ENCODE measurements around the gene SMIM15. TPM values are rescaled to one million over a fixed set of nuclear protein-coding genes. Genes with fewer than 3 reads are reported as not detected.

Gene SMIM15
- total and polyA plus RNA-seq, 10 of the 15 experiments (the other 5 are each of a cell fraction or from before 2014, with no cell fraction given) = 13.8 to 83.3 (median 53.9) TPM

DNA sequence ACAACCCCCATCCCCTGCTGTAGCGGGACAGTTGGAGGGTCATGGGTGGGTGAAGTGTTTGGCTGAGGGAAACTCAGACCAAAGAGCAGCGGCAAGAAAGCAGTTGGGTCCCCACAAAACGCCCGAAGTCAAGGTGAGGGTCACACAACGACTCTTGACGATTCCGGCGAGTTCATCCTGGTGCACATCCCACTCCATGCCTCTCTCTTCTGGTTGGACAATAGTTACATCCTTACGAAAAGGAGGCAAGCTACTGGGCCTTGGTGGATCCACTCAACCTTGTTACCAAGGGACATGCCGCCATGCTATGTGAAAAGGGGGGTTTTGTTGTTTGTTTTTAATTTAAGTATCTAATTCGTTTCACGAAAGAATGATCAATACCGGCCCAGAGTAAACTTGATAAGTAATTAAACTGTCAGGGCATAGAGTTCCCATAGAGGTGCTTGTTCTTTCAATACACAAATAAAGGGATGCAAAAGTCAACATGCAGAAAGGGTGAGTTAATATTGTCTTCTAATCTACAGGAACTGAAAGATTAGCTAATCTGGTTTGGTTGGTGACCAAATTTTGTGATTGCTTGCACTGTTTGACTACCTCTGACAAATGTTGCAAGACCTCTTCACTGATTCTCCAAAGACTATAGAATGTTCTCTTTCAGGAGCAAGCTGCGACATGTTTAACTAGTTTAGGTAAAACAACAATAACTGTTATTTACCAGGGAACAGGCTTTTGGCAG is 732 bp upstream of the SMIM15 start:
- ChIA-PET POLR2A (interaction anchor here (0.6 to 1.9 kb wide), 4 partner anchors 12 to 168 kb away, joined by 3 to 11 read pairs (median 4); no protein-coding TSS in a partner anchor), RAD21 (ENCODE audit: unreplicated experiment) (interaction anchor here (1.0 to 2.2 kb wide), 3 partner anchors 37 to 203 kb away, joined by 3 to 14 read pairs (median 6); no protein-coding TSS in a partner anchor), CTCF (interaction anchor here (0.6 to 2.4 kb wide), 3 partner anchors 13 to 496 kb away, joined by 3 to 11 read pairs (median 4); no protein-coding TSS in a partner anchor), SMC1A (ENCODE audit: uncharacterized antibody, unreplicated experiment) (interaction anchor here (1.1 to 2.9 kb wide), 4 partner anchors 14 to 168 kb away, joined by 3 to 24 read pairs (median 13); no protein-coding TSS in a partner anchor)
- Histone ChIP-seq H3K4me1 (ENCODE audit: control insufficient read depth, insufficient read depth, low read length) (no peaks in the 10 kb centered on the region; the same call in 1 of the 2 replicates), H3K9me3 (replicated peaks; ENCODE audit: control insufficient read depth, insufficient read depth, low read length) (no peaks in the 10 kb centered on the region; the same call in 1 of the 3 replicates), H3K4me3 (peak overlapping the region; percentile 73), H3K4me2 (ENCODE audit: control insufficient read depth, insufficient read depth) (peak overlapping the region; percentile 66), H3K36me3 (ENCODE audit: control insufficient read depth in 2 of 2, insufficient read depth in 2 of 2, low read length in 1 of 2) (peaks cover 0 to 8% of the 10 kb centered on the region in 2 experiments; a peak in 2 of 4 replicates), H3K27me3 (replicated peaks in 1 of 2; ENCODE audit: control insufficient read depth in 2 of 2, insufficient read depth in 2 of 2, low read length in 1 of 2) (no peaks in the 10 kb centered on the region), H4K20me1 (ENCODE audit: control insufficient read depth, insufficient read depth) (no peaks in the 10 kb centered on the region), H3K79me2 (ENCODE audit: control insufficient read depth, insufficient read depth, low read length) (peaks cover 53% of the 10 kb centered on the region), H2AFZ (ENCODE audit: control insufficient read depth, low read depth, low read length) (peak overlapping the region; percentile 92), H3K27ac (ENCODE audit: control insufficient read depth, insufficient read depth) (peak overlapping the region; percentile 98), H3K9ac (ENCODE audit: control insufficient read depth, insufficient read depth, low read length) (peak overlapping the region; percentile 94)
- no peak for DNase-seq (ENCODE audit: low read depth, low spot score)
- BruUV-seq (replicated peaks) = TSS peak; percentile 86
- intact Hi-C loops (cut with micrococcal nuclease; ENCODE audit: unreplicated experiment) (loop anchor here (1.0 to 10.0 kb wide), 7 partner anchors 37 to 772 kb away; no protein-coding TSS in a partner anchor), in situ Hi-C loops (cut with MboI) (loop anchor here (10.0 kb wide), 1 partner anchor 162 kb away; no protein-coding TSS in a partner anchor)
- no peak for FAIRE-seq
- ATAC-seq = peak; percentile 38
- 25% methylated on average over 14 of the region's 14 CpGs for WGBS (ENCODE audit: insufficient coverage, insufficient replicate concordance, low lambda C conversion rate, missing lambda C conversion rate)
- TF ChIP-seq NRF1 (conservative IDR thresholded peaks at IDR 0.05; ENCODE audit: low read depth, low read length) (no peak), EZH2 (IDR thresholded peaks at IDR 0.05; ENCODE audit: borderline replicate concordance, control insufficient read depth, low read depth, low read length) (no peak), SREBF2 (IDR thresholded peaks at IDR 0.05; ENCODE audit: low read length) (no peak), JUND (IDR thresholded peaks at IDR 0.05; ENCODE audit: low read depth, low read length) (no peak), EP300 (IDR thresholded peaks at IDR 0.05; ENCODE audit: borderline replicate concordance in 1 of 2, control insufficient read depth in 1 of 2, low read depth in 2 of 2, low read length in 2 of 2) (no peak), EED (IDR thresholded peaks at IDR 0.05; ENCODE audit: low read depth) (no peak), MEF2B (IDR thresholded peaks at IDR 0.05; ENCODE audit: partially characterized antibody, poor library complexity, severe bottlenecking) (no peak), TCF12 (IDR thresholded peaks at IDR 0.05; ENCODE audit: low read depth, low read length) (no peak), NR2C2 (IDR thresholded peaks at IDR 0.05; ENCODE audit: borderline replicate concordance, control insufficient read depth, insufficient read length, low read depth) (no peak), PML (IDR thresholded peaks at IDR 0.05; ENCODE audit: low read length) (0 out of 2 replicates have a peak, but pooled peaks have one; percentile 15), ZSCAN29 (IDR thresholded peaks at IDR 0.05) (no peak), STAT1 (conservative IDR thresholded peaks at IDR 0.05) (peak; percentile 30; the same call in 1 of the 2 replicates), E2F4 (IDR thresholded peaks at IDR 0.05; ENCODE audit: low read depth, low read length) (no peak), EGR1 (IDR thresholded peaks at IDR 0.05; ENCODE audit: borderline replicate concordance in 1 of 2, low read depth in 2 of 2, low read length in 2 of 2) (no peak)
- TF ChIP-seq, protein P1, sequence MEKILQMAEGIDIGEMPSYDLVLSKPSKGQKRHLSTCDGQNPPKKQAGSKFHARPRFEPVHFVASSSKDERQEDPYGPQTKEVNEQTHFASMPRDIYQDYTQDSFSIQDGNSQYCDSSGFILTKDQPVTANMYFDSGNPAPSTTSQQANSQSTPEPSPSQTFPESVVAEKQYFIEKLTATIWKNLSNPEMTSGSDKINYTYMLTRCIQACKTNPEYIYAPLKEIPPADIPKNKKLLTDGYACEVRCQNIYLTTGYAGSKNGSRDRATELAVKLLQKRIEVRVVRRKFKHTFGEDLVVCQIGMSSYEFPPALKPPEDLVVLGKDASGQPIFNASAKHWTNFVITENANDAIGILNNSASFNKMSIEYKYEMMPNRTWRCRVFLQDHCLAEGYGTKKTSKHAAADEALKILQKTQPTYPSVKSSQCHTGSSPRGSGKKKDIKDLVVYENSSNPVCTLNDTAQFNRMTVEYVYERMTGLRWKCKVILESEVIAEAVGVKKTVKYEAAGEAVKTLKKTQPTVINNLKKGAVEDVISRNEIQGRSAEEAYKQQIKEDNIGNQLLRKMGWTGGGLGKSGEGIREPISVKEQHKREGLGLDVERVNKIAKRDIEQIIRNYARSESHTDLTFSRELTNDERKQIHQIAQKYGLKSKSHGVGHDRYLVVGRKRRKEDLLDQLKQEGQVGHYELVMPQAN (conservative IDR thresholded peaks at IDR 0.05) = 0 out of 2 replicates have a peak, but pooled peaks have one; percentile 28

All from GM12878 (cell line).